GM19099 (cell line): ENCODE data around the gene MLLT3.

ENCODE experiments used
- POLR2A ChIP-seq: IDR thresholded peaks from 3 replicates; pipeline ENCODE4 v1.6.1; 2011; ENCODE audit warnings: low read depth; ENCODE audit not compliant: insufficient read length; ENCODE audit errors: extremely low read depth

MLLT3 gene

DNA sequence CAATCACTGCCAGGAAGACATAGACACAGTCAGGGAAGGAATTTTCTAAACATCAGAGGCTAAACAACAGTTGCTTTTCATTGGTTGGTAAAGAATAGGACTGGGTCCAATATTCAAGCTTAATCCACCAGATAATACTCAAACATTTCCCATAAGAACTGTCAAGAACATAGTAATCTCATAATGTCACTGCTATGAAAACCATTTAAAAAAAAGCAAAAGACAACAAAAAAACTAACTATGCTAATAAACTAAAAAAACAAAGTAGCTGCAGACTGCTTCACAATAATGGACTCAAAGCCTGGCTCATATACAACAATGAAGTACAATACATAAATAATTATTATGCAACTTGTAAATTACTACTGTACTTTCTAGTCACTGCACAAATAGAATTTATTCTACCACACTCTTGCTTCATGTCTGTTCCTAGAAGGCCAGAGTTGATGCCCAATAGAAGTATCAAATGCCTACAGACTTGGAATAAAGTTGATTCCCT, 148.7 kb downstream of the MLLT3 start:
- no peak for TF ChIP-seq POLR2A

- no peak for TF ChIP-seq POLR2A
These were observed 149.8 kb downstream of the MLLT3 start for GRCh38 chr9:20472342-20473045.

DNA sequence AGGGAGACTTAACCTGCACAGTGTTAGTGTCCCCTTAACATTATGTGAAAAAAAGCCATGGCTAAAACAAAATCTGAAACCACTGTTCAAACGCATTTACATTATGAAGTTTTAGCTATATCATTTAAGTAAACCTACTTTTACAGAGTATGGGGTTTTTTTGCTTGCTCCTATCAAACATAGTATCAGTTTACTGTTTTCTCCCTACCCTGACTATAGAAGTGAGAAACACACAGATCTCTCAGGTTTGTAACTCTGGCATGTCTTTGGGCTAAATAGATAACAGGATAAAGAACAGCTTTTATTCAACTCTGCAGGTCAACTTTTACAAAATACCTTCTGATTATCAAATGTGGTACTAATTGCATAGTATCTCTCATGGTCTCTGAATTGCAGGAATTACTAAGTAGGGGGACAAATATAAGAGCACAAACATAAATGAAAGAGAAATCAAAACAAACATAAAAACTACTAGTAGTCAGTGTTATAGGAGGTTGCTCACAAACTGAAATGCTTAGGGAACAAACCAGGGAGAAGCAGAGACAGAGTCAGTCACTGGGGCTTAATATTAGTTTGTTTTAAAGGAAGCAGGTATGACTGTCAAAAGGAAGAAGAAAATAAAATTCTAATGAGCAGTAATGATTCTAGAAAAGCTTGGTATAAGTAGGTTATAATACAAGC, 155.8 kb downstream of the MLLT3 start:
- TF ChIP-seq POLR2A, result no peak

GRCh38 chr9:20464242-20464641, 158.1 kb downstream of the MLLT3 start:
- TF ChIP-seq POLR2A, result no peak

GRCh38 chr9:20463823-20464222, 158.5 kb downstream of the MLLT3 start:
- TF ChIP-seq POLR2A, result no peak

DNA sequence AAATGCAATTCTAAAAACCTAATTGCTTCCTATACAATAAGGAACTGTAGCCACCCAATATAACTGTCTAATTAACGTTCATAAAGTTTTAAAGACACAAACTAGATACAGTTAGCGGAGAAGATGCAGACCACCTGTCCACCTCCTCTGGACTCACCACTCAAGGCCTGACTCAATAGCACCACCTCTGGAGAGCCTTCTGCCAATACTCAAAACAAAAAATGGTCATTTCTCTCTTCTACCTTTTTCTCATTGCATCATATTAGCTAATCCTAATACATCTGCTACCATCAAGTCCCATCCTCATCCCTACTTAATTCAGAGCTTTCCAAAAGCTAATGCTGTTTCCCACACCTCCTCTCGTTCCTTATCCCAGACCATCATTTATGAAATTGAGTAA, 159.9 kb downstream of the MLLT3 start:
- TF ChIP-seq POLR2A, result no peak

DNA sequence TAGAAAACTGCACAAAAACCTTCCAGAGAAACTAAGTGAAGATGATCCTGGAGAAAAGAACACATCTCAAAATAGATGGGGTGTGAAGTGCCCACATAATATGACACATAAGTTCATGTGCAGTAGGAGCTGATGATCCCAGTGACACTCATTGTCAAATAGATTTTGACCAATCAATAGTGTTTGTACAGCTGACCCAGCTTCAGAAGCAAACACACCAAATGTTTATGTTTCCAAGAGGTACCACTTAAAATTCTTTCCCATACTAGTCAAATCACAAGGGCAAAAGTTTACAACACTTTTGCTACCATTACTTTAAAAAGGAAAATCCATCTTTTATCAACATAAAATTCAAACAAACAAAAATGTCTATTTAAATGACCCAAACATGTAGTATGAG, 175.0 kb downstream of the MLLT3 start:
- TF ChIP-seq POLR2A, result no peak

GRCh38 chr9:20446248-20446647, 176.1 kb downstream of the MLLT3 start:
- TF ChIP-seq POLR2A, result no peak

DNA sequence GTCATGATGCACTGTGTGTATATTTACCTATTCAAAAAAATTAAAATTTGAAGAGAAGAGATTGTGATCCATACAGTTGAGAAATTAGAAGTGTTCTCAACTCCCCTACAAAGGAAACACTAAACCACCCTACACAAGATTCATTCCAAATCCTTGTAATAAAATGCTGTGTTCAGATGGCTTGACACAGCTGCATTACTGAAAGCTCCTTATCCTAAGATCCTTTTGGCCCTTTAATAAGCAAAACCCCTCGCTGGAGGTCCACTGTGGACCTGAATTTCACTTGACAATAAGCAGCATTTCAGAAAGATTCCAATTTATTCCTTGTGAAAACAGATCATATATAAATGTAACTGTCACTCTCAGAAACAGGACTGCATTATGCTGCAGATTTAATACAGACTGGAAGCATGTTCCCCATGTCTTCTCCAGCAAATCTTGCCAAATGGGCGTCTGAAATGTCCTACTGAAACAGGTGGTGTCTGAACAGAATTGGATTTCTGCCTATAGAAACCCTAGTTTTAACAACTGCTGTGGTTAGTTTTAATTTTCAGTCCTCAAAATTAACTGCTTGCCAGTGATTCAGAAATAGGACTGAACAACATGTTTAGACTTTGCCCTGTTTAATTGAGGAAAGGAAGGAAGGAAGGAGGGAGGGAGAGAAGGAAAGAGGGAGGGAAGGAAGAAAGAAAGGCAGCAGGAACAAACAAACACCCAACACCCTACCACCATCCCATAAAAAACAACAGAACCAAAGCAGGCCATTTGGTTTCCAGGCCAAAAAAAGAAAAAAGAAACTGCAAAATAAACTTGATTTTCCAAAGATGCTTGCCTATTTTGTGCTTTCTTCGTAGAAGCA, 179.6 kb downstream of the MLLT3 start:
- no peak for TF ChIP-seq POLR2A

DNA sequence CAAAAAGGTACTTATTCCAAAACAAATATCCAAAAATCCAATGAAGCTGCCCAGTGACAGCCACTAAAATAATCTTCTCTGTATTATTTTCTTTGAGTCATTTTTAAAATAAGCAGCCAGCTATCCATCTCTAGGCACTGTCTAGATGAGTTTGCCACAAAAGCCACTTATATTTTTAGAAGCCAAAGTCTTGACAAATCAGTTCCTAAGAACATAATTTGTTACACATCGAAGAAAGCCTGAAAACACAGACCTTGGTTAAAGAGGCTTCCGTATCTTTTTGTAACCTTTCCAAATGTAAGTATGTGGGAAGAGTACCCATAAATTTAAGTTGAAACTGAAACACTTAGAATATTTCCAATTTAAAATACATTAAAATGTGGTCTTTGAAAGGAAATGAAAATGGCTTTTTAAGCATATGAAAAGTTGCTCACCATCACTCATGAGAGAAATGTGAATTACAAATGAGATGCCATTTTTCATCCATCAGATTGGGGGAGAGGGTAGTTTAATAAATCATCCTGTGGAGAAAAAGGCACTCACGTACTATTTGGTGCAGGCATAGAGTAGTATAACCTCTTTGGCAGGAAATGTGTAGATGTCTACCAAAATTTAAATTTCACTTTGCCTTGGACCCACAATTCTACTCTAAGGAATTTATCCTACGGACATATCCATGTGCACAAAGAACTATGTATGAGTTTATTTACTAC, 180.4 kb downstream of the MLLT3 start:
- no peak for TF ChIP-seq POLR2A

DNA sequence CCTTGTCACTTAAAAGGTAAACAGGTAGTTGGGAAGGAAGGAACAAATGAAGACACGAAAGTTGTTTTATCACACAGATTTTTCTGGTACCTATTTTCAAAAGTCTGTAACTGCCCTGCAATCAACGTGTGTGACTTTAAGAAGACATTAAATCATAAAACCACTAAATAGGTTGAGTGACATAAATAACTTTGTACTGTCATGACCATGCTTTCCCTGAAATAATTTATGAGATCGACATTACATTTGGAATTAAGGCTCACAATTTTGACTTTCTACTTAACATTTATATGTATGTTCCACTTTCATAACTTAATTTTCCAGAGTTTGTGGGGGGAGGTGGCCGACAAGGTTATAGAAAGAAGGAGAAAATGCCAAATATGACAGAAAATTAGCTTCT, 181.1 kb downstream of the MLLT3 start:
- TF ChIP-seq POLR2A, result no peak

GRCh38 chr9:20437476-20437875, 184.8 kb downstream of the MLLT3 start:
- no peak for TF ChIP-seq POLR2A

DNA sequence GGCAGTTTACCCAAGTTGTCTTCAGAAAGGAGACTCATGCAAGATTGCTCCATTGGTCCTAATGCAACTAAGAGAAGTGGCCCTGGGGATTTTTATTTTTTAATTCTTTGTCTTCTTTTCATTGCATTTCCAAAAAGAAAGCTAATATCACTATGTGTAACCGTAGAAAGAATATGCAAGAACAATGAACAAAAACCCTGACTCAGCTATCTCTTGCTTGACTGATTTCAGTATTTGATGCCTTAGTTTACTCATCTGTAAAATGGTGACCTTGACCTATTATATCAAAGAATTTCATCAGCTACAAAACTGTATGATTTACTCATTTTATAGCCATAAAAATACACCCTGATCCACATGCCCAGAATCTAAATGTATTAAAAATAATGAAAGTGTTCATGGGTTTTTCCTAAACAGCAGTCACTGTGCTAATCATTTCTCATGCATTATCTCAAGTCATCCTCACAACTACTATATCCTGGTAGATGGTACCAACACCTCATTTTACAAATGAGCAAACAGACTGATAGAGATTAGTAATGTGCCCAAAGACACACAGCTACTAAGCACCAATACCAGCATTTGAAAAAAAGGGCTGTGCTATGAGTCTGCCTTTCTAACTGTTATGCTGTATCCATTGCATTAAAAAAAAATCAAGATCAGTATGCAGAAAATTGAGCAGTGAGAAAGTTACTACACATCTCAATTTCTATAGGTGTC, 185.7 kb downstream of the MLLT3 start:
- no peak for TF ChIP-seq POLR2A

GRCh38 chr9:20428976-20429375, 193.3 kb downstream of the MLLT3 start:
- TF ChIP-seq POLR2A, result no peak
